ENCODE results near the gene PARN. TPM values are rescaled to one million over a fixed set of nuclear protein-coding genes. Genes with fewer than 3 reads are reported as not detected.

The PARN gene
- total RNA-seq, 2 experiments from 2014 or later: 36.4 to 40.0 TPM

GRCh38 chr16:14394834-14395233 lies 235.2 kb downstream of the PARN start:
- H3K27me3 Mint-ChIP-seq (ENCODE audit: low read depth): no peaks in the 10 kb centered on the region
- ChIA-PET POLR2A (no interaction called here), CTCF (no interaction called here)
- H3K4me3 Mint-ChIP-seq: no peak overlapping the region
- no peaks in the 10 kb centered on the region for H3K36me3 Mint-ChIP-seq (ENCODE audit: low read depth)
- no peaks in the 10 kb centered on the region for H3K9me3 Mint-ChIP-seq (ENCODE audit: insufficient read depth)
- H3K27ac Mint-ChIP-seq: no peak overlapping the region
- H3K4me1 Mint-ChIP-seq (ENCODE audit: low read depth): no peaks in the 10 kb centered on the region
- no peak for ATAC-seq
- no peak for DNase-seq

- ATAC-seq: no peak
These were observed 237.1 kb downstream of the PARN start for GRCh38 chr16:14392960-14393359.

GRCh38 chr16:14389359-14389758 lies 240.7 kb downstream of the PARN start:
- no peak overlapping the region for H3K27ac Mint-ChIP-seq
- H3K36me3 Mint-ChIP-seq (ENCODE audit: low read depth): no peaks in the 10 kb centered on the region
- CTCF ChIA-PET: no interaction called here
- no peaks in the 10 kb centered on the region for H3K27me3 Mint-ChIP-seq (ENCODE audit: low read depth)
- H3K4me3 Mint-ChIP-seq: no peak overlapping the region
- no peaks in the 10 kb centered on the region for H3K9me3 Mint-ChIP-seq (ENCODE audit: insufficient read depth)
- ATAC-seq (no peak), DNase-seq (no peak)
- no peaks in the 10 kb centered on the region for H3K4me1 Mint-ChIP-seq (ENCODE audit: low read depth)
- POLR2A ChIA-PET: no interaction called here

More at GRCh38 chr16:14392960-14393359, 237.1 kb downstream of the PARN start:
- ChIA-PET POLR2A (interaction anchor here (0.9 kb wide), 1 partner anchor 145 kb away, joined by 4 read pairs; no protein-coding TSS in a partner anchor), CTCF (no interaction called here)
- Mint-ChIP-seq H3K4me3 (no peak overlapping the region), H3K9me3 (ENCODE audit: insufficient read depth) (no peaks in the 10 kb centered on the region), H3K27ac (no peak overlapping the region), H3K27me3 (ENCODE audit: low read depth) (no peaks in the 10 kb centered on the region), H3K4me1 (ENCODE audit: low read depth) (no peaks in the 10 kb centered on the region), H3K36me3 (ENCODE audit: low read depth) (no peaks in the 10 kb centered on the region)
- DNase-seq: no peak

- CTCF ChIA-PET: no interaction called here
- H3K36me3 Mint-ChIP-seq (ENCODE audit: low read depth): no peaks in the 10 kb centered on the region
- no peaks in the 10 kb centered on the region for H3K4me1 Mint-ChIP-seq (ENCODE audit: low read depth)
- H3K4me3 Mint-ChIP-seq: no peak overlapping the region
- no peaks in the 10 kb centered on the region for H3K27me3 Mint-ChIP-seq (ENCODE audit: low read depth)
- POLR2A ChIA-PET: no interaction called here
- no peak overlapping the region for H3K27ac Mint-ChIP-seq
- ATAC-seq (no peak), DNase-seq (no peak)
- no peaks in the 10 kb centered on the region for H3K9me3 Mint-ChIP-seq (ENCODE audit: insufficient read depth)
These were observed 241.8 kb downstream of the PARN start for GRCh38 chr16:14388243-14388642.

- ATAC-seq: no peak
- no peaks in the 10 kb centered on the region for H3K27me3 Mint-ChIP-seq (ENCODE audit: low read depth)
- no peak overlapping the region for H3K27ac Mint-ChIP-seq
- H3K36me3 Mint-ChIP-seq (ENCODE audit: low read depth): no peaks in the 10 kb centered on the region
- H3K4me1 Mint-ChIP-seq (ENCODE audit: low read depth): no peaks in the 10 kb centered on the region
- POLR2A ChIA-PET: no interaction called here
- no peak overlapping the region for H3K4me3 Mint-ChIP-seq
- CTCF ChIA-PET: no interaction called here
- DNase-seq: no peak
- no peaks in the 10 kb centered on the region for H3K9me3 Mint-ChIP-seq (ENCODE audit: insufficient read depth)
These were observed 243.9 kb downstream of the PARN start for GRCh38 chr16:14386115-14386514.

Other genes starting within 250 kb of the PARN start
- gene BFAR, start 2.7 kb upstream of the PARN start, total RNA-seq: 10 to 100 TPM; 65.1 to 65.7 TPM
- not detected for gene PLA2G10, start 64.0 kb upstream of the PARN start, total RNA-seq
- 1 to 10 TPM; 2.6 to 3.7 TPM for gene NPIPA3, start 73.2 kb upstream of the PARN start, total RNA-seq
- 1 to 10 TPM; 3.2 to 3.9 TPM for gene NPIPA2, start 112.3 kb upstream of the PARN start, total RNA-seq
- gene NOMO1, start 203.5 kb upstream of the PARN start, total RNA-seq: 10 to 100 TPM; 37.3 to 43.4 TPM

Data from activated CD8-positive, alpha-beta T cell treated with anti-CD3 and anti-CD28 coated beads, Interleukin-2, amount 10 ng/mL, durations not matched to agents 7 days and 5 days (primary cell).